SK-N-MC (cell line): ENCODE measurements around the gene LRBA.

Experiments used
- DNase-seq: peaks from one replicate; pipeline ENCODE4 v3.0.0-alpha.2; 2011; ENCODE audit warnings: low read depth, low spot score
- H3K27ac ChIP-seq: fragments of 200-600 bp; sonication (generic); 2 replicates; pipeline ENCODE4 v1.5.1; 2016; ENCODE audit warnings: mixed run types
- H3K36me3 ChIP-seq: fragments of 200-600 bp; sonication (generic); 2 replicates; pipeline ENCODE4 v1.6.1; 2017; ENCODE audit warnings: antibody characterized with exemption, low read length, mixed read lengths; ENCODE audit not compliant: insufficient read depth
- H3K4me3 ChIP-seq: fragments of 200-600 bp; sonication (generic); 2 replicates; pipeline ENCODE4 v1.5.1; 2016
- H3K9ac ChIP-seq: fragments of 200-600 bp; sonication (generic); 2 replicates; pipeline ENCODE4 v1.8.0; 2017; ENCODE audit warnings: mixed run types, mixed read lengths; ENCODE audit not compliant: insufficient read length
- H3K9me3 ChIP-seq: fragments of 200-600 bp; sonication (generic); 2 replicates; pipeline ENCODE4 v1.6.1; 2017; ENCODE audit warnings: low read depth, mild to moderate bottlenecking, antibody characterized with exemption, low read length, moderate library complexity, mixed read lengths
- EZH2 ChIP-seq: fragments of 200-600 bp; sonication (generic); IDR thresholded peaks from one replicate; pipeline ENCODE4 v1.6.1; 2017; ENCODE audit warnings: antibody characterized with exemption
- FOXP2 ChIP-seq: optimal IDR thresholded peaks from 2 replicates; pipeline ENCODE3; 2011; ENCODE audit warnings: mild to moderate bottlenecking, moderate library complexity; ENCODE audit not compliant: insufficient read depth; ENCODE audit errors: extremely low read length, control extremely low read depth
- POLR2AphosphoS5 ChIP-seq: IDR thresholded peaks from 2 replicates; pipeline ENCODE4 v1.6.1; 2012; ENCODE audit warnings: mild to moderate bottlenecking, low read depth, low read length, borderline replicate concordance

Gene LRBA

GRCh38 chr4:150949342-150949741 is 65.7 kb downstream of the LRBA start:
- no peak overlapping the region for H3K9ac ChIP-seq
- no peak for DNase-seq
- H3K36me3 ChIP-seq = peaks cover 3% of the 10 kb centered on the region; the same call in 1 of the 2 replicates
- peak overlapping the region; percentile 15; the same call in 1 of the 2 replicates for H3K27ac ChIP-seq
- peaks cover 6% of the 10 kb centered on the region; the same call in 1 of the 2 replicates for H3K9me3 ChIP-seq
- no peak overlapping the region for H3K4me3 ChIP-seq
- TF ChIP-seq POLR2AphosphoS5 = no peak
- TF ChIP-seq EZH2 = no peak
- no peak for TF ChIP-seq FOXP2

GRCh38 chr4:150948710-150949109 is 66.4 kb downstream of the LRBA start:
- TF ChIP-seq FOXP2 (no peak), EZH2 (no peak), POLR2AphosphoS5 (no peak)
- DNase-seq = no peak
- H3K36me3 ChIP-seq = peaks cover 3% of the 10 kb centered on the region; the same call in 1 of the 2 replicates
- H3K9ac ChIP-seq = no peak overlapping the region
- no peak overlapping the region for H3K4me3 ChIP-seq
- H3K9me3 ChIP-seq = peaks cover 6% of the 10 kb centered on the region; the same call in 1 of the 2 replicates
- no peak overlapping the region for H3K27ac ChIP-seq

- Histone ChIP-seq H3K36me3 (peaks cover 3% of the 10 kb centered on the region; the same call in 1 of the 2 replicates), H3K9ac (no peak overlapping the region), H3K4me3 (no peak overlapping the region), H3K9me3 (peaks cover 6% of the 10 kb centered on the region; the same call in 1 of the 2 replicates), H3K27ac (no peak overlapping the region)
- TF ChIP-seq POLR2AphosphoS5 (no peak), FOXP2 (no peak), EZH2 (no peak)
- no peak for DNase-seq
Measured at GRCh38 chr4:150948074-150948473, 67.0 kb downstream of the LRBA start.

GRCh38 chr4:150944660-150945059 is 70.4 kb downstream of the LRBA start:
- Histone ChIP-seq H3K4me3 (no peak overlapping the region), H3K9me3 (peaks cover 6% of the 10 kb centered on the region; the same call in 1 of the 2 replicates), H3K36me3 (peaks cover 3% of the 10 kb centered on the region; the same call in 1 of the 2 replicates), H3K27ac (no peak overlapping the region), H3K9ac (no peak overlapping the region)
- DNase-seq = no peak
- TF ChIP-seq FOXP2 = no peak
- no peak for TF ChIP-seq POLR2AphosphoS5
- TF ChIP-seq EZH2 = no peak

- Histone ChIP-seq H3K36me3 (peaks cover 3% of the 10 kb centered on the region; the same call in 1 of the 2 replicates), H3K4me3 (no peak overlapping the region), H3K27ac (no peak overlapping the region), H3K9ac (no peak overlapping the region), H3K9me3 (peaks cover 2% of the 10 kb centered on the region; the same call in 1 of the 2 replicates)
- TF ChIP-seq POLR2AphosphoS5 = no peak
- TF ChIP-seq EZH2 = no peak
- TF ChIP-seq FOXP2 = no peak
- no peak for DNase-seq
Measured at GRCh38 chr4:150943818-150944217, 71.3 kb downstream of the LRBA start.

- no peak overlapping the region for H3K9ac ChIP-seq
- H3K27ac ChIP-seq = no peak overlapping the region
- TF ChIP-seq EZH2 (no peak), POLR2AphosphoS5 (no peak), FOXP2 (no peak)
- no peaks in the 10 kb centered on the region for H3K36me3 ChIP-seq
- no peak for DNase-seq
- H3K4me3 ChIP-seq = no peak overlapping the region
- H3K9me3 ChIP-seq = no peaks in the 10 kb centered on the region; the same call in 1 of the 2 replicates
Measured at GRCh38 chr4:150943126-150943525, 72.0 kb downstream of the LRBA start.

- no peak for DNase-seq
- no peak overlapping the region for H3K27ac ChIP-seq
Measured at GRCh38 chr4:150942539-150942938, 72.5 kb downstream of the LRBA start.

GRCh38 chr4:150940123-150940522 is 75.0 kb downstream of the LRBA start:
- TF ChIP-seq FOXP2 = no peak
- TF ChIP-seq POLR2AphosphoS5 = no peak
- TF ChIP-seq EZH2 = no peak
- no peak overlapping the region for H3K27ac ChIP-seq
- H3K36me3 ChIP-seq = no peaks in the 10 kb centered on the region
- H3K9me3 ChIP-seq = no peaks in the 10 kb centered on the region
- H3K9ac ChIP-seq = no peak overlapping the region
- DNase-seq = no peak
- H3K4me3 ChIP-seq = no peak overlapping the region

More at GRCh38 chr4:150942539-150942938, 72.5 kb downstream of the LRBA start:
- Histone ChIP-seq H3K9ac (no peak overlapping the region), H3K4me3 (no peak overlapping the region), H3K36me3 (no peaks in the 10 kb centered on the region), H3K9me3 (no peaks in the 10 kb centered on the region; the same call in 1 of the 2 replicates)
- TF ChIP-seq FOXP2 = no peak
- TF ChIP-seq EZH2 = no peak
- no peak for TF ChIP-seq POLR2AphosphoS5

GRCh38 chr4:150939530-150939929 is 75.6 kb downstream of the LRBA start:
- no peak for TF ChIP-seq POLR2AphosphoS5
- no peak for TF ChIP-seq FOXP2
- no peak for TF ChIP-seq EZH2
- H3K9me3 ChIP-seq = no peaks in the 10 kb centered on the region
- no peak overlapping the region for H3K9ac ChIP-seq
- no peak overlapping the region for H3K4me3 ChIP-seq
- H3K27ac ChIP-seq = no peak overlapping the region
- no peak for DNase-seq
- H3K36me3 ChIP-seq = no peaks in the 10 kb centered on the region
